Neural progenitor cell (in vitro differentiated cells): Measurements from ENCODE around the gene NEB. TPM values are rescaled to one million over a fixed set of nuclear protein-coding genes. Genes with fewer than 3 reads are reported as not detected.

Experiments used
- DNase-seq: peaks from one replicate; pipeline ENCODE4 v3.0.0-alpha.2; 2016; ENCODE audit warnings: low spot score
- H2AFZ ChIP-seq: fragments of 200-600 bp; sonication (generic); replicated peaks from 2 replicates; pipeline ENCODE4 v1.6.1; 2016; ENCODE audit warnings: antibody characterized with exemption
- H3F3A ChIP-seq: fragments of 200-600 bp; sonication (generic); 2 replicates; pipeline ENCODE4 v1.6.1; 2016; ENCODE audit warnings: antibody characterized with exemption, low read depth
- H3K27ac ChIP-seq: fragments of 200-600 bp; sonication (generic); 2 replicates; pipeline ENCODE4 v1.5.1; 2016; ENCODE audit warnings: mild to moderate bottlenecking
- H3K27me3 ChIP-seq: fragments of 200-600 bp; sonication (generic); 2 replicates; pipeline ENCODE4 v1.6.1; 2016; ENCODE audit warnings: mild to moderate bottlenecking, moderate library complexity
- H3K36me3 ChIP-seq: fragments of 200-600 bp; sonication (generic); 2 replicates; pipeline ENCODE4 v1.5.1; 2016
- H3K4me1 ChIP-seq: fragments of 200-600 bp; sonication (generic); 2 replicates; pipeline ENCODE4 v1.6.1; 2016; ENCODE audit warnings: mixed run types
- H3K4me2 ChIP-seq: fragments of 200-600 bp; sonication (generic); 2 replicates; pipeline ENCODE4 v1.6.1; 2016
- H3K4me3 ChIP-seq: fragments of 200-600 bp; sonication (generic); 2 replicates; pipeline ENCODE4 v1.5.1; 2016
- H3K79me2 ChIP-seq: fragments of 200-600 bp; sonication (generic); 2 replicates; pipeline ENCODE4 v1.6.1; 2016; ENCODE audit warnings: low read depth
- H3K9ac ChIP-seq: fragments of 200-600 bp; sonication (generic); 2 replicates; pipeline ENCODE4 v1.6.1; 2016
- H3K9me3 ChIP-seq: fragments of 200-600 bp; sonication (generic); 2 replicates; pipeline ENCODE4 v1.5.1; 2016; ENCODE audit warnings: low read depth
- H4K20me1 ChIP-seq: fragments of 200-600 bp; sonication (generic); 2 replicates; pipeline ENCODE4 v1.6.1; 2016; ENCODE audit warnings: low read depth
- H3K27ac Mint-ChIP-seq: 3 replicates; pipeline ENCODE4 v1.8.0; 2021; ENCODE audit warnings: mixed read lengths
- H3K27me3 Mint-ChIP-seq: 2 replicates; pipeline ENCODE4 v1.8.0; 2022; ENCODE audit warnings: low read depth, mild to moderate bottlenecking, inconsistent platforms, moderate library complexity, mixed read lengths; ENCODE audit not compliant: insufficient read depth
- H3K36me3 Mint-ChIP-seq: 3 replicates; pipeline ENCODE4 v1.8.0; 2021; ENCODE audit warnings: mixed read lengths
- H3K4me1 Mint-ChIP-seq: 3 replicates; pipeline ENCODE4 v1.8.0; 2021; ENCODE audit warnings: mixed read lengths
- H3K4me3 Mint-ChIP-seq: 3 replicates; pipeline ENCODE4 v1.8.0; 2021; ENCODE audit warnings: mild to moderate bottlenecking, moderate library complexity, mixed read lengths
- H3K9me3 Mint-ChIP-seq: 3 replicates; pipeline ENCODE4 v1.8.0; 2020; ENCODE audit warnings: mixed read lengths
- EZH2 ChIP-seq: fragments of 200-600 bp; sonication (generic); IDR thresholded peaks from 2 replicates; pipeline ENCODE4 v1.6.1; 2017; ENCODE audit warnings: antibody characterized with exemption, mild to moderate bottlenecking, moderate library complexity
- EZH2phosphoT487 ChIP-seq: fragments of 200-600 bp; sonication (generic); IDR thresholded peaks from 2 replicates; pipeline ENCODE4 v1.6.1; 2017; ENCODE audit warnings: antibody characterized with exemption
- total RNA-seq: library from RNA; depleted of rRNA; stranded (reverse); fragments of >200 nt; gene quantifications from 2 replicates; pipeline ENCODE4 v1.2.3, GENCODE V29; 2015; ENCODE audit warnings: low replicate concordance
- TF ChIP-seq, protein P1 (sequence below): fragments of 200-600 bp; sonication (generic); IDR thresholded peaks from 2 replicates; pipeline ENCODE4 v1.5.1; 2017; ENCODE audit warnings: antibody characterized with exemption, mild to moderate bottlenecking

The NEB gene
- total RNA-seq, 1 donor from 2014 or later: 0.49 TPM

DNA sequence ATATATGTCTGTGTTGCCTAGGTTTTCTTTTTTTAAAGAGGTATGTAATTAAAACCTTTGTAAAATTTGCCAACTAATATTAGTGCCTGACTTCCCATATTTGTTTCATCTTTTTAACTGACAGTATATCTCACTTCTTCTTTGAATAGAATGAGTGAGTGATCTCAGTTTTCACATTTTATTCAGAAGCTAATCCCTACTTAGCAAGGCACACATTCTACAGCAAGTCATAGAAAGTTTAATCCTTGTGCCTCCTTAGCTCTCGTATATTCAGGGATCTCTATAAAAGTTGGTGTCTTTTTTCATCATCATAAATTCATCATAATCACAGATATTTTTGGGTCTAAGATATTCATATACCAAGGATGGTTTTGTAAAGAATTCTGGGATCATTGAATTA lies 258.0 kb downstream of the NEB start:
- peaks cover 2% of the 10 kb centered on the region for H3K4me1 Mint-ChIP-seq
- Histone ChIP-seq H3K9ac (no peak overlapping the region), H2AFZ (no peak overlapping the region), H3K4me2 (no peak overlapping the region), H3K9me3 (no peaks in the 10 kb centered on the region), H3K4me1 (no peaks in the 10 kb centered on the region), H3K79me2 (peaks cover 27% of the 10 kb centered on the region), H4K20me1 (no peaks in the 10 kb centered on the region), H3F3A (no peaks in the 10 kb centered on the region), H3K36me3 (peaks cover 38% of the 10 kb centered on the region), H3K27me3 (no peaks in the 10 kb centered on the region), H3K27ac (no peak overlapping the region), H3K4me3 (no peak overlapping the region)
- H3K9me3 Mint-ChIP-seq: peaks cover 2% of the 10 kb centered on the region
- no peak overlapping the region for H3K4me3 Mint-ChIP-seq
- no peak overlapping the region for H3K27ac Mint-ChIP-seq
- TF ChIP-seq EZH2 (no peak), EZH2phosphoT487 (no peak)
- TF ChIP-seq, protein P1, sequence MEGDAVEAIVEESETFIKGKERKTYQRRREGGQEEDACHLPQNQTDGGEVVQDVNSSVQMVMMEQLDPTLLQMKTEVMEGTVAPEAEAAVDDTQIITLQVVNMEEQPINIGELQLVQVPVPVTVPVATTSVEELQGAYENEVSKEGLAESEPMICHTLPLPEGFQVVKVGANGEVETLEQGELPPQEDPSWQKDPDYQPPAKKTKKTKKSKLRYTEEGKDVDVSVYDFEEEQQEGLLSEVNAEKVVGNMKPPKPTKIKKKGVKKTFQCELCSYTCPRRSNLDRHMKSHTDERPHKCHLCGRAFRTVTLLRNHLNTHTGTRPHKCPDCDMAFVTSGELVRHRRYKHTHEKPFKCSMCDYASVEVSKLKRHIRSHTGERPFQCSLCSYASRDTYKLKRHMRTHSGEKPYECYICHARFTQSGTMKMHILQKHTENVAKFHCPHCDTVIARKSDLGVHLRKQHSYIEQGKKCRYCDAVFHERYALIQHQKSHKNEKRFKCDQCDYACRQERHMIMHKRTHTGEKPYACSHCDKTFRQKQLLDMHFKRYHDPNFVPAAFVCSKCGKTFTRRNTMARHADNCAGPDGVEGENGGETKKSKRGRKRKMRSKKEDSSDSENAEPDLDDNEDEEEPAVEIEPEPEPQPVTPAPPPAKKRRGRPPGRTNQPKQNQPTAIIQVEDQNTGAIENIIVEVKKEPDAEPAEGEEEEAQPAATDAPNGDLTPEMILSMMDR: no peak
- peaks cover 48% of the 10 kb centered on the region for H3K36me3 Mint-ChIP-seq
- no peak for DNase-seq
- H3K27me3 Mint-ChIP-seq: no peaks in the 10 kb centered on the region

DNA sequence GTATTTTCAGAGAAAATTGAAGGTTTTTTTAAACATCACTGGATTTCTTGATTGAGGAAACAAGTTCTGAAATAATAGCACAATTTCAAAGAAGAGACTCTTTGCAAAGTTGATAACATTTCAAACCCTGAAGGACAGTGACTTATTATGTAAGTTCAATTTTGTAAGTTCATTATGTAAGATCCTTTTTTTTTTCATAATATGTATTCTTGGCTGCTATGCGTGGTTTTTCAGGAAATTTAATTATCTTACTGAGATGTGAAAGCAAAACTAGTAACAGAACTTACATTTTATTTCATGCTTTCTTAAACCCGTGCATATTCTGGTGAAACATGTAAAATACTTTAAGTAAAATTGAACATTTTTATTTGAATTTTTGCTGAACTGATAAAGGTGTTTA lies 259.2 kb downstream of the NEB start:
- Mint-ChIP-seq H3K9me3 (peaks cover 5% of the 10 kb centered on the region), H3K27ac (no peak overlapping the region), H3K36me3 (peaks cover 50% of the 10 kb centered on the region), H3K4me1 (peaks cover 2% of the 10 kb centered on the region), H3K27me3 (no peaks in the 10 kb centered on the region), H3K4me3 (no peak overlapping the region)
- Histone ChIP-seq H3K27me3 (no peaks in the 10 kb centered on the region), H3K9me3 (no peaks in the 10 kb centered on the region), H3K9ac (no peak overlapping the region), H3K27ac (no peak overlapping the region), H3K79me2 (peaks cover 37% of the 10 kb centered on the region), H3K36me3 (peaks cover 48% of the 10 kb centered on the region), H3F3A (no peaks in the 10 kb centered on the region), H3K4me3 (no peak overlapping the region), H4K20me1 (no peaks in the 10 kb centered on the region), H2AFZ (no peak overlapping the region), H3K4me1 (no peaks in the 10 kb centered on the region), H3K4me2 (no peak overlapping the region)
- TF ChIP-seq, protein P1: no peak
- TF ChIP-seq EZH2phosphoT487: no peak
- no peak for DNase-seq

DNA sequence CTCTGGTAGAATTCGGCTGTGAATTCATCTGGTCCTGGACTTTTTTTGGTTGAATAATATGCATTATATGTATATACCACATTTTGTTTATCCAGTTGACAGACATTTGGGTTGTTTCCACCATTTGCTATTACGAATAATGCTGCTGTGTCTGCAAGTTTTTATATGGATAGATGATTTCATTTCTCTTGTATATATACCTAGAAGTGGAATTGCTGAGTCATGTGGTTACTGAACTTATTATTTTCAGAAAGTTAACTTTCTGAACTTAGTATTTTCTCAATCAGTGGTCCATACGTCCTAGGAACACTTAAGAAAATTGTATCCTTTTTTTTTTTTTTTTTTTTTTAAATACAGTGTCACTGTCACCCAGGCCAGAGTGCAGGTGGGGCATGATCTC lies 261.3 kb downstream of the NEB start:
- H3F3A ChIP-seq: no peaks in the 10 kb centered on the region
- H3K4me1 ChIP-seq: no peaks in the 10 kb centered on the region
- Mint-ChIP-seq H3K27ac (no peak overlapping the region), H3K4me1 (peaks cover 2% of the 10 kb centered on the region), H3K9me3 (peaks cover 5% of the 10 kb centered on the region), H3K36me3 (peaks cover 61% of the 10 kb centered on the region), H3K4me3 (no peak overlapping the region), H3K27me3 (no peaks in the 10 kb centered on the region)
- no peak for DNase-seq
- H3K9ac ChIP-seq: no peak overlapping the region
- no peak overlapping the region for H2AFZ ChIP-seq
- no peaks in the 10 kb centered on the region for H3K27me3 ChIP-seq
- no peaks in the 10 kb centered on the region for H4K20me1 ChIP-seq
- peaks cover 64% of the 10 kb centered on the region for H3K36me3 ChIP-seq
- no peak overlapping the region for H3K4me3 ChIP-seq
- TF ChIP-seq, protein P1: no peak
- no peak for TF ChIP-seq EZH2phosphoT487
- no peak for TF ChIP-seq EZH2
- peaks cover 36% of the 10 kb centered on the region for H3K79me2 ChIP-seq
- no peak overlapping the region for H3K4me2 ChIP-seq
- no peaks in the 10 kb centered on the region for H3K9me3 ChIP-seq
- no peak overlapping the region for H3K27ac ChIP-seq
